ENCODE results near the gene SH3D19.

GRCh38 chr4:151105454-151106032 is 219.9 kb downstream of the SH3D19 start:
- TF ChIP-seq CTCF (conservative IDR thresholded peaks at IDR 0.05; ENCODE audit: low read length) (no peak), EZH2phosphoT487 (IDR thresholded peaks at IDR 0.05; ENCODE audit: borderline replicate concordance, low read depth, low read length) (no peak)

Measured in OCI-LY7 (cell line).